Upper lobe of right lung (tissue), 1 donor: Measurements from ENCODE around the gene SCRT2. TPM values are rescaled to one million over a fixed set of nuclear protein-coding genes. Genes with fewer than 3 reads are reported as not detected.

Experiments used
- ATAC-seq: fragments of 200-7000 bp; cut with Tn5 transposase; one replicate; pipeline ENCODE4 v1.9.1; 2020; ENCODE audit warnings: mild to moderate bottlenecking, moderate library complexity
- DNase-seq: peaks from one replicate; pipeline ENCODE4 v3.0.0-alpha.2; 2020
- H3K27ac ChIP-seq: fragments of 200-600 bp; one replicate; pipeline ENCODE4 v1.8.0; 2022
- H3K27me3 ChIP-seq: fragments of 200-600 bp; one replicate; pipeline ENCODE4 v1.8.0; 2022; ENCODE audit warnings: mild to moderate bottlenecking
- H3K36me3 ChIP-seq: fragments of 200-600 bp; one replicate; pipeline ENCODE4 v1.8.0; 2022
- H3K4me1 ChIP-seq: fragments of 200-600 bp; one replicate; pipeline ENCODE4 v1.8.0; 2022
- H3K4me3 ChIP-seq: fragments of 200-600 bp; one replicate; pipeline ENCODE4 v1.8.0; 2022; ENCODE audit warnings: mild to moderate bottlenecking
- H3K9me3 ChIP-seq: fragments of 200-600 bp; one replicate; pipeline ENCODE4 v1.8.0; 2022
- intact Hi-C: fragments of 100-400 bp; cut with DNase I; formaldehyde crosslinking; loops from one replicate; pipeline ENCODE4 v1.11.0; 2022
- total RNA-seq: library from RNA; stranded (reverse); fragmentation: NEBNext Ultra II Directional; extraction: Animal tissue kit (Norgen Biotek cat#: 25700); gene quantifications from one replicate; pipeline ENCODE4 v1.2.1, GENCODE V29; 2021
- TF ChIP-seq, protein P1 (sequence below): fragments of 200-600 bp; IDR thresholded peaks from one replicate; pipeline ENCODE4 v1.8.0; 2022; ENCODE audit warnings: antibody characterized with exemption
- donor health status: DM: no; HTN: yes; CAD: no; lungs with severe emphysema.

Gene SCRT2
- total RNA-seq, 1 donor from 2014 or later, result not detected

- ATAC-seq (peak; percentile 14), DNase-seq (no peak)
- TF ChIP-seq, protein P1, sequence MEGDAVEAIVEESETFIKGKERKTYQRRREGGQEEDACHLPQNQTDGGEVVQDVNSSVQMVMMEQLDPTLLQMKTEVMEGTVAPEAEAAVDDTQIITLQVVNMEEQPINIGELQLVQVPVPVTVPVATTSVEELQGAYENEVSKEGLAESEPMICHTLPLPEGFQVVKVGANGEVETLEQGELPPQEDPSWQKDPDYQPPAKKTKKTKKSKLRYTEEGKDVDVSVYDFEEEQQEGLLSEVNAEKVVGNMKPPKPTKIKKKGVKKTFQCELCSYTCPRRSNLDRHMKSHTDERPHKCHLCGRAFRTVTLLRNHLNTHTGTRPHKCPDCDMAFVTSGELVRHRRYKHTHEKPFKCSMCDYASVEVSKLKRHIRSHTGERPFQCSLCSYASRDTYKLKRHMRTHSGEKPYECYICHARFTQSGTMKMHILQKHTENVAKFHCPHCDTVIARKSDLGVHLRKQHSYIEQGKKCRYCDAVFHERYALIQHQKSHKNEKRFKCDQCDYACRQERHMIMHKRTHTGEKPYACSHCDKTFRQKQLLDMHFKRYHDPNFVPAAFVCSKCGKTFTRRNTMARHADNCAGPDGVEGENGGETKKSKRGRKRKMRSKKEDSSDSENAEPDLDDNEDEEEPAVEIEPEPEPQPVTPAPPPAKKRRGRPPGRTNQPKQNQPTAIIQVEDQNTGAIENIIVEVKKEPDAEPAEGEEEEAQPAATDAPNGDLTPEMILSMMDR, result no peak
- H3K4me1 ChIP-seq, result no peaks in the 10 kb centered on the region
- H3K9me3 ChIP-seq, result no peaks in the 10 kb centered on the region
- no peaks in the 10 kb centered on the region for H3K27me3 ChIP-seq
- no peak overlapping the region for H3K27ac ChIP-seq
- intact Hi-C loops, result no loop called here
- H3K36me3 ChIP-seq, result no peaks in the 10 kb centered on the region
- H3K4me3 ChIP-seq, result no peak overlapping the region
These were observed 50.2 kb downstream of the SCRT2 start for GRCh38 chr20:625360-625932.

- TF ChIP-seq, protein P1, result no peak
- ATAC-seq (no peak), DNase-seq (no peak)
- intact Hi-C loops, result no loop called here
- no peaks in the 10 kb centered on the region for H3K27me3 ChIP-seq
- H3K27ac ChIP-seq, result no peak overlapping the region
- H3K4me1 ChIP-seq, result no peaks in the 10 kb centered on the region
- no peaks in the 10 kb centered on the region for H3K9me3 ChIP-seq
- H3K36me3 ChIP-seq, result no peaks in the 10 kb centered on the region
- H3K4me3 ChIP-seq, result no peak overlapping the region
These were observed 51.9 kb downstream of the SCRT2 start for GRCh38 chr20:623704-624103.

DNA sequence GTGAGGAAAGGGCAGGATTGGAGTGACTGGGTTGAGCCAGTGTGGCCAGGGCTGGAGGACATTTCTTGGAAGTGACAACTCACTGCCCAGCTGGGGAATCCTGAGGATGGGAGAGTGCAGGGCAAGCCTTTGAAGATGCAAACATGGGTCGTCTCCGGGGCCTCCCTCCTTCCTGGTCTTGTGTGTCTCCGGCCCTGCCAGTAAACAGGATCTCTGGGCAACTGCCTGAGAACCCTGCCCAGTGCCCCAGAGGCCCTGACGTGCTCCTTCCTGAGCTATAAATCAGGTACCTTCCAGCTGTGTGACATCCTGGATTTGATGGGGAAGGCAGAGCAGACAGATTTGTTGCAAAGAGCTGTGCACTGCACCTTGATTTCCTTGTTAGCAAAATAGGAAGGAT, 52.6 kb downstream of the SCRT2 start:
- TF ChIP-seq, protein P1, result no peak
- Histone ChIP-seq H3K4me1 (no peaks in the 10 kb centered on the region), H3K27ac (no peak overlapping the region), H3K4me3 (no peak overlapping the region), H3K9me3 (no peaks in the 10 kb centered on the region), H3K27me3 (no peaks in the 10 kb centered on the region), H3K36me3 (no peaks in the 10 kb centered on the region)
- DNase-seq (no peak), ATAC-seq (no peak)
- intact Hi-C loops, result no loop called here

DNA sequence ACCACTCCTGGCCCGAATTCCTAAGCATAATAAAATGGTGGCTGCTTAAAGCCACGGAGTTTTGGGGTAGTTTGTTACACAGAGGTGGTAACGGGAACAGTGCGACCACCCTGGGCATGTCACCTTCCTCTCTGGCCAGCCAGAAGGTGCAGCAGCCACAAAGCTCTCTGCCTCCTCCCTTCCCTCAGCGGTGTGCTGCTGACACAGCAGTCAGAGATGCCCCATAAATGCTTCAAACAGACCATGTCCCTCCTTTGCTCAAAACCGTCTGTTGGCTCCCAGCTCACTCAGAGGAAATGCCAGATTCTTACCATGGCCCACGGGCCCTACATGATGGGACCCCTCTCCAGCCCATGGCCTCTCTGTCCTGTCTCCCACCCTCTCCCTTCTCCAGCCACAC, 53.4 kb downstream of the SCRT2 start:
- no peaks in the 10 kb centered on the region for H3K4me1 ChIP-seq
- H3K27me3 ChIP-seq, result no peaks in the 10 kb centered on the region
- DNase-seq (no peak), ATAC-seq (no peak)
- H3K36me3 ChIP-seq, result no peaks in the 10 kb centered on the region
- TF ChIP-seq, protein P1, result no peak
- H3K27ac ChIP-seq, result no peak overlapping the region
- H3K4me3 ChIP-seq, result no peak overlapping the region
- intact Hi-C loops, result no loop called here
- no peaks in the 10 kb centered on the region for H3K9me3 ChIP-seq

DNA sequence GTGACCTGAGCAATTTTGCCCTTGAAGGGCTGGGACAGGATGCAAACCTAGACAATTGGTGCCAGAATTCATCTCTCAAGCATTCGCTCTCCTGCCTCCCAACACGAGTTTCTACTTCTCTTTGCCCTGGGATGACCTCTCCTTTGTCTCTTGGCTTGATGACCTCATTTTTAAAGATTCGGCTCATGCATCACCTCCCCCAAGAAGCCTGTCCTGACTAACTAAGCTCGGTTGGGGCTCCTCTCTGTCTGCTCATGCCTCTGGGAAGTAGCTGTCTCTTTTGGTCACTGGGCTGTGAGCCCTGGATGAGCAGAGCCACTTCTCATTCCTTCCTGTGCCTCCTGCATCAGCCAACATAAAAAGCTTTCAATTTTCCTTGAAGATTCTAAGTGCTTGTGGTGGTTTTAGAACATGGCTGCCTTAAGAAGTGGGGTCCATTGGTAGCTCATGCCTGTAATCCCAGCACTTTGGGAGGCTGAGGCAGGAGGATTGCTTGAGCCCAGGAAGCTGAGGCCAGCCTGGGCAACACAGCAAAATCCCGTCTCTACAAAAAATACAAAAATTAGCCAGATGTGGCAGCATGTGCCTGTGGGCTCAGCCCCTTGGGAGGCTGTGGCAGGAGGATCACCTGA, 54.4 kb downstream of the SCRT2 start:
- ATAC-seq (no peak), DNase-seq (no peak)
- no peak overlapping the region for H3K4me3 ChIP-seq
- TF ChIP-seq, protein P1, result no peak
- no peaks in the 10 kb centered on the region for H3K9me3 ChIP-seq
- H3K36me3 ChIP-seq, result no peaks in the 10 kb centered on the region
- intact Hi-C loops, result no loop called here
- no peaks in the 10 kb centered on the region for H3K27me3 ChIP-seq
- H3K27ac ChIP-seq, result no peak overlapping the region
- H3K4me1 ChIP-seq, result no peaks in the 10 kb centered on the region
